ENCODE results near the gene DUSP9. TPM values are rescaled to one million over a fixed set of nuclear protein-coding genes. Genes with fewer than 3 reads are reported as not detected.

Gene DUSP9
- total and polyA plus RNA-seq, 2 donors (not counting 3 experiments of a cell fraction or from before 2014, with no cell fraction given) = 0.04 TPM; not detected in 1

- Histone ChIP-seq H3K9me1 (replicated peaks; ENCODE audit: control insufficient read depth, extremely low read depth, insufficient read depth, low read length) (no peaks in the 10 kb centered on the region), H2AFZ (ENCODE audit: low read depth, low read length) (no peak overlapping the region), H3K9me3 (replicated peaks; ENCODE audit: control insufficient read depth, insufficient read depth, low read length) (no peaks in the 10 kb centered on the region), H3K4me2 (ENCODE audit: insufficient read depth, low read length) (no peak overlapping the region), H3K79me2 (ENCODE audit: control insufficient read depth, insufficient read depth, low read length) (no peaks in the 10 kb centered on the region), H3K4me3 (replicated peaks in 1 of 3; ENCODE audit: insufficient read depth in 1 of 3, low read depth in 1 of 3, low read length in 3 of 3) (no peak overlapping the region), H3K27ac (ENCODE audit: insufficient read depth, low read depth, low read length) (no peak overlapping the region), H3K9ac (replicated peaks; ENCODE audit: extremely low read depth, insufficient read depth, low read length) (no peak overlapping the region), H3K27me3 (ENCODE audit: control insufficient read depth in 2 of 2, insufficient read depth in 2 of 2, low read length in 2 of 2) (no peaks in the 10 kb centered on the region), H3K36me3 (ENCODE audit: control insufficient read depth in 2 of 2, extremely low read depth in 1 of 2, insufficient read depth in 2 of 2, low read length in 2 of 2) (peaks cover 0 to 3% of the 10 kb centered on the region in 2 experiments), H3K4me1 (ENCODE audit: control insufficient read depth, extremely low read depth, insufficient read depth, low read length) (peaks cover 3% of the 10 kb centered on the region), H4K20me1 (replicated peaks; ENCODE audit: control insufficient read depth, extremely low read depth, insufficient read depth, low read length) (no peaks in the 10 kb centered on the region)
- FAIRE-seq = no peak
- DNase-seq (ENCODE audit: low read depth, low spot score) = no peak
- dilution Hi-C loops (cut with MboI; ENCODE audit: extremely low pct_ligation_motif_present, low sequenced_read_pairs) = no loop called here
- BruUV-seq (replicated peaks) = TSS peak; percentile 21
- TF ChIP-seq POLR2AphosphoS5 (IDR thresholded peaks at IDR 0.05; ENCODE audit: insufficient read depth, low read depth, low read length) (no peak), MYC (IDR thresholded peaks at IDR 0.05; ENCODE audit: low read depth, low read length) (no peak), CTCF (IDR thresholded peaks at IDR 0.05; ENCODE audit: extremely low read depth in 1 of 2, insufficient read depth in 1 of 2, low read depth in 1 of 2, low read length in 2 of 2) (no peak), JUN (IDR thresholded peaks at IDR 0.05; ENCODE audit: borderline replicate concordance, insufficient read depth, insufficient read length, low read depth) (no peak), GATA2 (IDR thresholded peaks at IDR 0.05; ENCODE audit: insufficient read depth, insufficient read length, low read depth, low read length) (no peak), POLR2A (IDR thresholded peaks at IDR 0.05; ENCODE audit: low read depth, low read length) (no peak)
- POLR2A ChIA-PET = no interaction called here
- intact Hi-C loops (cut with micrococcal nuclease) = no loop called here
- CTCF ChIA-PET = no interaction called here
Measured at GRCh38 chrX:153694687-153695270, 47.8 kb downstream of the DUSP9 start.
